Measurements from ENCODE around the gene OSBPL7. TPM values are rescaled to one million over a fixed set of nuclear protein-coding genes. Genes with fewer than 3 reads are reported as not detected.

The OSBPL7 gene
- total RNA-seq, 1 experiment from 2014 or later, result 9.1 TPM

GRCh38 chr17:47847341-47848197 is 26.0 kb upstream of the OSBPL7 start:
- BruUV-seq (replicated peaks), result no TSS peak
- H3K27ac ChIP-seq (ENCODE audit: low read length), result no peak overlapping the region
- CTCF ChIA-PET, result interaction anchor here (0.5 to 1.1 kb wide), 3 partner anchors 38 to 926 kb away, joined by 3 to 7 read pairs (median 3); no protein-coding TSS in a partner anchor
- H3K4me3 ChIP-seq (ENCODE audit: low read depth in 2 of 2, low read length in 2 of 2), result no peak overlapping the region
- in situ Hi-C loops (cut with HindIII; ENCODE audit: low pct_unique_long_range_greater_than_20kb, low sequenced_read_pairs), result no loop called here
- POLR2A ChIA-PET, result no interaction called here
- no peak for ATAC-seq
- H3K4me1 ChIP-seq (ENCODE audit: control insufficient read depth, insufficient read depth, low read length), result peaks cover 16% of the 10 kb centered on the region
- peaks cover 3% of the 10 kb centered on the region; the same call in 1 of the 2 replicates for H3K27me3 ChIP-seq (ENCODE audit: control insufficient read depth, insufficient read depth, low read length)
- DNase-seq (ENCODE audit: low read depth, low spot score), result no peak
- H3K9me3 ChIP-seq (ENCODE audit: control insufficient read depth, insufficient read depth, low read depth, low read length), result no peaks in the 10 kb centered on the region
- H3K36me3 ChIP-seq (ENCODE audit: control insufficient read depth, insufficient read depth, low read length), result no peaks in the 10 kb centered on the region
- TF ChIP-seq POLR2AphosphoS5 (IDR thresholded peaks at IDR 0.05; ENCODE audit: low read depth, low read length) (no peak), REST (IDR thresholded peaks at IDR 0.05; ENCODE audit: insufficient read depth in 1 of 2, low read depth in 2 of 2, low read length in 1 of 2) (no peak), CTCF (IDR thresholded peaks at IDR 0.05) (peak; percentile 77)
- intact Hi-C loops (cut with micrococcal nuclease; ENCODE audit: unreplicated experiment), result no loop called here

- no TSS peak for BruUV-seq (replicated peaks)
- ChIA-PET CTCF (interaction anchor here (0.5 to 1.1 kb wide), 2 partner anchors 39 to 346 kb away, joined by 3 read pairs; no protein-coding TSS in a partner anchor), POLR2A (no interaction called here)
- no peak overlapping the region for H3K4me3 ChIP-seq (ENCODE audit: low read depth in 2 of 2, low read length in 2 of 2)
- ATAC-seq, result no peak
- H3K27me3 ChIP-seq (ENCODE audit: control insufficient read depth, insufficient read depth, low read length), result no peaks in the 10 kb centered on the region
- no peaks in the 10 kb centered on the region for H3K36me3 ChIP-seq (ENCODE audit: control insufficient read depth, insufficient read depth, low read length)
- in situ Hi-C loops (cut with HindIII; ENCODE audit: low pct_unique_long_range_greater_than_20kb, low sequenced_read_pairs) (no loop called here), intact Hi-C loops (cut with micrococcal nuclease; ENCODE audit: unreplicated experiment) (no loop called here)
- H3K27ac ChIP-seq (ENCODE audit: low read length), result no peak overlapping the region
- no peak for DNase-seq (ENCODE audit: low read depth, low spot score)
- peaks cover 16% of the 10 kb centered on the region for H3K4me1 ChIP-seq (ENCODE audit: control insufficient read depth, insufficient read depth, low read length)
- TF ChIP-seq REST (IDR thresholded peaks at IDR 0.05; ENCODE audit: insufficient read depth in 1 of 2, low read depth in 2 of 2, low read length in 1 of 2) (no peak), CTCF (IDR thresholded peaks at IDR 0.05) (no peak), POLR2AphosphoS5 (IDR thresholded peaks at IDR 0.05; ENCODE audit: low read depth, low read length) (no peak), TCF7L2 (IDR thresholded peaks at IDR 0.05; ENCODE audit: low read depth, low read length) (peak; percentile 46; the same call in 1 of the 2 replicates), SIN3A (IDR thresholded peaks at IDR 0.05; ENCODE audit: borderline replicate concordance, insufficient read depth, low read depth, low read length) (no peak)
- H3K9me3 ChIP-seq (ENCODE audit: control insufficient read depth, insufficient read depth, low read depth, low read length), result no peaks in the 10 kb centered on the region
These were observed 25.2 kb upstream of the OSBPL7 start for GRCh38 chr17:47846716-47847340.

All from Panc1 (cell line).